HG03095 (cell line): ENCODE measurements around the gene PIM3.

Source experiments
- ATAC-seq: cut with Tn5 transposase; IDR thresholded peaks from one replicate; pipeline ENCODE4 v1.9.1; 2021; ENCODE audit warnings: moderate library complexity; ENCODE audit not compliant: unreplicated experiment

PIM3 gene

DNA sequence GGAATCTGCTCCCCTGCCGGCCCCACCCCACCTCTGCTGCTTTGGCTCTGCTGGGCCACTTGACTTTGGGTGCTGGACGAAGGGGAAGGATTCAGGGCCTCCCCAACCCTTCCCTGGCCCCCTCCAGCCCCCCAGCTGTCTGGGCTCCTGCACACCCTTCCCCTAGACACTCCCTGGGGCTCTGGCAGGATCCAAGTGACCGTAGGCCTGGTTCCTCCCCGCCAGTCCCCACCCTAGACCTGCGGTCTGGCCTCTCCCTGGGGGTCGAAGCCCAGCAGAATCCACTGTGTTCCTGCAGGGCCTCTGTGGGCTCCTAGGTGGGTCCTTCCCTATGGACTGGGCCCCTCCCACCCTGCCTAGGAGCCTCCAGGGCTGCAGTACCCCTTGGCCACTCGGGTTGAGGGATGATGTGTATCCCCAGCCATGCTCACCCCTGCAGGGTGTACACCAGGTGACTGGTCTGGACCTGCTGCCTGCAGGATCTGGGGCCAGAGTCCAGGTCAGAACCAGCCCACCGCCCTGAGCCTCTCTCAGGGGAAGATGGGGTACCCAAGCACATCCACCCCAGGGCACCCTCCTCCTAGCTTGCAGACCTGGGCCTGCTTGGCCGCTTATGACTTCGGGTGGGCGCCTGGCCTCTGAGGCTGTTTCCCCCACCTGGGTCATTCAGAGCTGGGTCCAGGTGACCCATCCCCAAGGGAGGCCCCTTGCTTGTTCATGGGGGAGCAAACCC lies 5.6 kb downstream of the PIM3 start:
- no peak for ATAC-seq

DNA sequence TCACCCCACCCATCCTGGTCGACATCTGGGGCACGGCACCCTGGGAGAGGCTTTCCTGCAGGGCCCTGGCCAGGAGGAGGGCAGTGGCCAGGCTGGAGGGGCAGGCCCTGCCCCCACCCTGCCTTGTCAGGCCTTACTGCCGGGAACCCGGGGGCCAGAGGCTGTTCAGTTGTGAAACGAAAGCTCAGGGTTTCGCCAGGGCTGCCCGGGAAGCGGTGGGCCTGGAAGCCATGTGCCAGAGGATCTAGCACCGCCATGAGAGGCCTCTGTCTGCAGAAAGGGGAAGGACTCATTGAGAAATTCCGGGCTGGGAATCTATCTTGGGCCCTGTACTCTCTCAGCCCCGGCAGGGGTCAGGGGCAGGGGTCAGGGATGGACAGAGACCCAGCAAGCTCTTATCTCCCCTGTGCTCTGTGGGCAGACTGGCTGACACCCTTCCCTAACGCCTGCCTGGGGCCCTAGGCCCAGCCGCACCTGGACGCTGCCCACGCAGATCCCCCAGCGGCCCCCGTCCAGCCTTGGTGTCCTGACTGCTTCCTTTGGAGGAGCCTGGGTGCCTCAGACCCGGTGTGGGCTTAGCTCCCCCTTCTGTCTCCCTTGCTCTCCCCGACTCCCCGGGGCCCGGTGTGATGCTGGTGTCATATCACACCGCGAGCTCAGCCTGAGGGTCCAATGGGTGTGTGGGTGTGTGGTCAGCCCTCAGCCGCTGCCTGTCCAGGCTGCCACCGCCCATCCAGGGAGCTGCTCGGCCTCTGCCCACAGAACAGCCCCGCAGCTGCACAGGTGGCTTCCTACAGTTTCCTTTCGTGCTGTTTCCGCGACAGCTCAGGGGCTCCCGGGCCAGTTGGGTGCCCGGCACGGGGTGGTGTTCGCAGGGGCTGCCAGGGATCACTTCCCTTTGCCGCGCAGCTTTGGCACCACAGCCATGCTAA lies 6.5 kb downstream of the PIM3 start:
- ATAC-seq = no peak

DNA sequence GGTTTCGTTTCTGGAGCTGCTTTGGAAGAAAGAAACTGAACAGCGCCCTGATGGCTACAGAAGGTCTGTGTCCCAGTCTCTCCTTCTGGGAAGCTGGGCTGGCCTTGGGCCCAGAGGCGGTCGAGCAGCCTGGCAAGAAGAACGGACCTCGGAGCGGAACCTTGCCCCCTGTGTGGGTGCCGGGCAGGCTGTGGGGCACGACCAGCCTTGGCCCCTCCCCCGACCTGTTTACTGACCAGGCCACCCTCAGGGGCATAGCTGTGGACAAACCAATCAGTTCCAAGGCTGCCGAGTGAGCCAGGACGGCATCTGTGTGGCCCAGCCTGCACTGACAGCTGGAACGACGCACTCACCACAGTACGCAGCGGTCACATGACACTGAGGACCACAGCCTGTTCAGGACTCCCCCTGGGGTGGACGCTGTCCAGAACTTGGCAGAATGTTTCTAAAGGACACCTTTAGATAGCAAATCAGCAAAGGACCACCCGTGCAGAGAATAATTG lies 7.2 kb downstream of the PIM3 start:
- ATAC-seq = no peak

DNA sequence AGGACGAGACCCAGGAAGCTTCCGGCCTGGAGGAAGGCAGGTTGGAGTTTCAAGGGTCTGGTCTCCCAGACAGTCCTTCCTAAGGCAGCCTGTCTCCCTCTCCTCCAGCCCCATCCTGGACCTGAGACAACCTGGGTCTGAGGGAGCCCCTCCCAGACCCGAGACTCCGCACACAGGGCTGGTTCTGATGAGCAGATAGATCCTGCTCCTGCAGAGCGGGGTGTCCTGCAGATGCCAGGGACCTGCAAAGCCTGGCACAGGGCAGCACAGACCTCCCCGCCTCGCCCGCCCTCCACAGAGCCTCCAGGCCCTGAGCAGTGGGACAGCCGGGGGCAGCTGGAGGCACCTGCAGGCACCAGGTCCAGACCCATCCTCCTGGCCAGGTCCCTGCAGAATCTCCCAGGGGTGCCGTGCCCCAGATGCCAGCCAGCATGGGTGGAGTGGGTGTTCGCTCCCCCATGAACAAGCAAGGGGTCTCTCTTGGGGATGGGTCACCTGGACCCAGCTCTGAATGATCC lies 7.8 kb downstream of the PIM3 start:
- no peak for ATAC-seq

- ATAC-seq = no peak
Observed at GRCh38 chr22:49968831-49969661, 8.5 kb downstream of the PIM3 start.

- ATAC-seq = no peak
Observed at GRCh38 chr22:49969751-49970527, 9.4 kb downstream of the PIM3 start.

GRCh38 chr22:49970528-49971231 lies 10.1 kb downstream of the PIM3 start:
- peak; percentile 48 for ATAC-seq

- ATAC-seq = no peak
Observed at GRCh38 chr22:49971232-49972162, 10.9 kb downstream of the PIM3 start.

GRCh38 chr22:49972163-49973017 lies 11.8 kb downstream of the PIM3 start:
- ATAC-seq = no peak

- ATAC-seq = no peak
Observed at GRCh38 chr22:49973018-49973961, 12.7 kb downstream of the PIM3 start.

- peak; percentile 10 for ATAC-seq
Observed at GRCh38 chr22:49975543-49976389, 15.2 kb downstream of the PIM3 start.

- peak; percentile 43 for ATAC-seq
Observed at GRCh38 chr22:49976439-49977175, 16.0 kb downstream of the PIM3 start.

- ATAC-seq = no peak
Observed at GRCh38 chr22:49977578-49977977, 17.0 kb downstream of the PIM3 start.

GRCh38 chr22:49979587-49980264 lies 19.2 kb downstream of the PIM3 start:
- no peak for ATAC-seq
